SK-N-MC (cell line): ENCODE data around the gene MAGIX.

Experiments used
- DNase-seq: peaks from one replicate; pipeline ENCODE4 v3.0.0-alpha.2; 2011; ENCODE audit warnings: low read depth, low spot score
- H3K27ac ChIP-seq: fragments of 200-600 bp; sonication (generic); 2 replicates; pipeline ENCODE4 v1.5.1; 2016; ENCODE audit warnings: mixed run types
- H3K36me3 ChIP-seq: fragments of 200-600 bp; sonication (generic); 2 replicates; pipeline ENCODE4 v1.6.1; 2017; ENCODE audit warnings: antibody characterized with exemption, low read length, mixed read lengths; ENCODE audit not compliant: insufficient read depth
- H3K4me3 ChIP-seq: fragments of 200-600 bp; sonication (generic); 2 replicates; pipeline ENCODE4 v1.5.1; 2016
- H3K9ac ChIP-seq: fragments of 200-600 bp; sonication (generic); 2 replicates; pipeline ENCODE4 v1.8.0; 2017; ENCODE audit warnings: mixed run types, mixed read lengths; ENCODE audit not compliant: insufficient read length
- H3K9me3 ChIP-seq: fragments of 200-600 bp; sonication (generic); 2 replicates; pipeline ENCODE4 v1.6.1; 2017; ENCODE audit warnings: low read depth, mild to moderate bottlenecking, antibody characterized with exemption, low read length, moderate library complexity, mixed read lengths
- EZH2 ChIP-seq: fragments of 200-600 bp; sonication (generic); IDR thresholded peaks from one replicate; pipeline ENCODE4 v1.6.1; 2017; ENCODE audit warnings: antibody characterized with exemption
- FOXP2 ChIP-seq: optimal IDR thresholded peaks from 2 replicates; pipeline ENCODE3; 2011; ENCODE audit warnings: mild to moderate bottlenecking, moderate library complexity; ENCODE audit not compliant: insufficient read depth; ENCODE audit errors: extremely low read length, control extremely low read depth
- POLR2AphosphoS5 ChIP-seq: IDR thresholded peaks from 2 replicates; pipeline ENCODE4 v1.6.1; 2012; ENCODE audit warnings: mild to moderate bottlenecking, low read depth, low read length, borderline replicate concordance

The MAGIX gene

DNA sequence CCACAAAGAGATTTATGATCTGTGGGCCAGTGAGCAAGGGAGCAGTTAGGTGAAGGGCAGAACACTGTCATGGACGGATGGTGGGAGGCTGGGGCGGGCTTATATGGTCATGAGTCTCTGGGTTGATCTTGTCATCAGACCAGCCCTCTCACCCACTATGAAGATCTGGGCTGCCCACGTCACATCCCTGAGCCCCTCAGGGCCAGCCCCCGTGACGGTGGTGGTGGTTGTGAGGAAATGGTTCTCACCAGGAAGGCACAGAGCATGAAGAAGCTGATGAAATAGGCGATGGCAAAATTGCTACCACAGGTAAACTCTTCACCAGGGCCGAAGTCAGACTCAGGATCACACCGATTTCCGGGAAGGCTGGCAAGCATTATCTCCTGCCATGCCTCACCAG is 48.5 kb downstream of the MAGIX start:
- no peak for DNase-seq
- no peak overlapping the region for H3K4me3 ChIP-seq
- H3K36me3 ChIP-seq, result no peaks in the 10 kb centered on the region
- TF ChIP-seq EZH2 (no peak), POLR2AphosphoS5 (no peak), FOXP2 (no peak)
- no peaks in the 10 kb centered on the region for H3K9me3 ChIP-seq
- no peak overlapping the region for H3K9ac ChIP-seq
- H3K27ac ChIP-seq, result no peak overlapping the region

DNA sequence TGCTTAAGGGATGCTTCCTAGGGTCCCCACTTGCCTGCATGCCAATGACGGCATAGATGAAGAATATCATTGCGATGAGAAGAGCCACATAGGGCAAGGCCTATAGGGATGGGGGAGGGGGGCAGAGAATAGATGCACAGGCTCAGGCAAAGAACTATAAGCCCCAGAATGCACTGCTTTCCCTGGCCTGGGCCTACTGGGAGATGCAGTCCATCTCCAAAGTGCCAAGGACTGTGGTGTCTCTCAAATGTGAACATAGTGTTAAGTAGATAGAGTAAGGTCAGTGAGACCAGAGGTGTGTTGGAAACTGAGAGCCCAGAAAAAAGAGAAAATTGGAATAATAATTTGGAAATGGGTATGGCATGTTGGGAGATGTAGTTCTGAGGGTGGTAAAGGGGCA is 49.7 kb downstream of the MAGIX start:
- Histone ChIP-seq H3K36me3 (no peaks in the 10 kb centered on the region), H3K27ac (no peak overlapping the region), H3K4me3 (no peak overlapping the region), H3K9me3 (no peaks in the 10 kb centered on the region), H3K9ac (no peak overlapping the region)
- TF ChIP-seq POLR2AphosphoS5, result no peak
- no peak for TF ChIP-seq EZH2
- TF ChIP-seq FOXP2, result no peak
- DNase-seq, result no peak

DNA sequence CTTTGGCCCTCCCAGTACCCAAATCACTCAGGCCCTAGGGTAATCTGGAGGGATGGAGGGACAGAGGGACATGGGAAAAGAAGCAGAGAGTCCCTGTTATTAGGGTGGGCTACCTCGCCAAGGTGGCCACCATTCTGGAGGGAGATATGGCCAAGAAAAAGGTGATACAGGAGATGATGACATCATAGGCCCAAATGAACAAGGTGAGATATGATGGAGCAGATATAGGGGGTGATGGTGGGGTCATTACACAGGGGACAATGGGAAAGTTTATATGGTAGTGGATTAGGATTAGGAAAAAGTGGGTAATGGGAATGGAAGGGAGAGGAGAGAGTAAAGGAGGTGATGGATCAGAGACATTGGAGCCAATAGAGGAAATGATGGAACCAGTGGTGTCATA is 50.3 kb downstream of the MAGIX start:
- Histone ChIP-seq H3K36me3 (no peaks in the 10 kb centered on the region), H3K27ac (no peak overlapping the region), H3K4me3 (no peak overlapping the region), H3K9ac (no peak overlapping the region), H3K9me3 (no peaks in the 10 kb centered on the region)
- DNase-seq, result no peak
- TF ChIP-seq EZH2, result no peak
- no peak for TF ChIP-seq POLR2AphosphoS5
- no peak for TF ChIP-seq FOXP2

DNA sequence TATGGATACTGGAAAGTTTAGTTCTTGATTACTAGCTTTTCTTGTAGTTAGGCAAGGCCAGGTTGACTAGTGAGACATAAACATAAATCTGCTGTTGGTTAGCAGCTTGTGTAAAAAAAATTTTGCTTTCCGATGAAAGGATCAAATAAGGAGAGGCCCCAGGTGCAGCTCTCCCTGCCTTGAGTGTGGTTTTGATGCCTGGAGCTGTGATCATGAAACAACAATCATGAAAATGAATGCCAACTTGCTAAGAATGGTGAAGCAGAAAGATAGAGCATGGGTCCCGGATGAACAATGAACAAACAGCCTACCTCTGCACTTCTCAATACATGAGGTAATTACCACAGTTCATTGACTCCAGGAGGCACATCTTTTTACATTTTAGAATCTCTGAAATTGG is 51.9 kb downstream of the MAGIX start:
- Histone ChIP-seq H3K9ac (no peak overlapping the region), H3K9me3 (no peaks in the 10 kb centered on the region), H3K36me3 (no peaks in the 10 kb centered on the region), H3K4me3 (no peak overlapping the region), H3K27ac (no peak overlapping the region)
- DNase-seq, result no peak
- no peak for TF ChIP-seq POLR2AphosphoS5
- no peak for TF ChIP-seq EZH2

DNA sequence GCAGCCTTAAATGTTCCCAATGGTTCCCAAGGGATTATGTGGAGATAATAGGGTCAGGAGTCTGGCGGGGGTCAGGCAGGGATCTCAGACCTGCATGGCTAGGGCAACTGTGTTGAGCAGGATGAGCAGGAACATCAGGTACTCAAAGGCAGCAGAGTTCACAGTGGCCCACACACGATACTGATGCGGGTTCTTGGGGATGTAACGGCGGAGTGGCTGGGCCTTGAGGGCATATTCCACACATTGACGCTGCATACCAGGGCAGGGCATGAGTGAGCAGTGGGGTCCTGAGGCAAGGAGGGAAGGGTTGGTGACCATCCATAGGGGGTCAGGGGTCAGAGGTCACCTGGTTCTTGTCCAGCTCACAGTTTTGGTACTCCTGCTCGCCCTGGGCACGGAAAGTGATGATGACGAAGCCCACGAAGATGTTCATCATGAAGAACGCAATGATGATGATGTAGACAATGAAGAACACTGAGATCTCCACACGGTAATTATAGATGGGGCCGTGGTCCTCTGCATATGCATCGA is 52.5 kb downstream of the MAGIX start:
- no peaks in the 10 kb centered on the region for H3K36me3 ChIP-seq
- TF ChIP-seq FOXP2 (no peak), EZH2 (no peak)
- no peak overlapping the region for H3K4me3 ChIP-seq
- H3K9me3 ChIP-seq, result no peaks in the 10 kb centered on the region
- no peak overlapping the region for H3K9ac ChIP-seq
- H3K27ac ChIP-seq, result no peak overlapping the region
- DNase-seq, result no peak
